ENCODE results near the gene DDX59. TPM values are rescaled to one million over a fixed set of nuclear protein-coding genes. Genes with fewer than 3 reads are reported as not detected.

DDX59 gene
- total and polyA plus RNA-seq, 2 donors from 2014 or later = 18.2 to 20.8 TPM

DNA sequence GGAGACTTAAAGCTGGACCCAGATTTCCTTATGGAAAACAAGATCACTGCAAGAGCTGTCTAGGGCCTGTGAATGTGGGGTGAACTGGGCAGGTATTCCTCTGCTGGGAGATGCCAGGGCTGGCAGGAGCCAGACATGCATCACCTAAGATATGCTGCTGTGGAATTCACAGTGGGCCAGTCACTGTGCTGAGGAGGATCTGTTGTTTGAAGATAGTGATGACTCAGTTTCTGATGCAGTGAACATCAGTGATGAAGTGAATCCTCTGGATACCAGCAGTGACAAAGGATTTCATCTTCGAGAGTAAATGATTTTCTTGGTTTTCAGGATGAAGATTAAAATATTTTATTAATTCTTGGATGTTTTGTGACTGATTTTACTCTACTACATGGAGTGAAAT lies 39.1 kb upstream of the DDX59 start:
- intact Hi-C loops (cut with DNase I) = no loop called here
- H3K4me1 ChIP-seq (ENCODE audit: control insufficient read depth in 2 of 3, insufficient read depth in 2 of 3, low read depth in 1 of 3, low read length in 3 of 3) = no peaks in the 10 kb centered on the region
- TF ChIP-seq, protein P1, sequence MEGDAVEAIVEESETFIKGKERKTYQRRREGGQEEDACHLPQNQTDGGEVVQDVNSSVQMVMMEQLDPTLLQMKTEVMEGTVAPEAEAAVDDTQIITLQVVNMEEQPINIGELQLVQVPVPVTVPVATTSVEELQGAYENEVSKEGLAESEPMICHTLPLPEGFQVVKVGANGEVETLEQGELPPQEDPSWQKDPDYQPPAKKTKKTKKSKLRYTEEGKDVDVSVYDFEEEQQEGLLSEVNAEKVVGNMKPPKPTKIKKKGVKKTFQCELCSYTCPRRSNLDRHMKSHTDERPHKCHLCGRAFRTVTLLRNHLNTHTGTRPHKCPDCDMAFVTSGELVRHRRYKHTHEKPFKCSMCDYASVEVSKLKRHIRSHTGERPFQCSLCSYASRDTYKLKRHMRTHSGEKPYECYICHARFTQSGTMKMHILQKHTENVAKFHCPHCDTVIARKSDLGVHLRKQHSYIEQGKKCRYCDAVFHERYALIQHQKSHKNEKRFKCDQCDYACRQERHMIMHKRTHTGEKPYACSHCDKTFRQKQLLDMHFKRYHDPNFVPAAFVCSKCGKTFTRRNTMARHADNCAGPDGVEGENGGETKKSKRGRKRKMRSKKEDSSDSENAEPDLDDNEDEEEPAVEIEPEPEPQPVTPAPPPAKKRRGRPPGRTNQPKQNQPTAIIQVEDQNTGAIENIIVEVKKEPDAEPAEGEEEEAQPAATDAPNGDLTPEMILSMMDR (IDR thresholded peaks at IDR 0.05; ENCODE audit: borderline replicate concordance, extremely low read depth, insufficient read depth) = no peak
- no peaks in the 10 kb centered on the region for H3K36me3 ChIP-seq (ENCODE audit: control insufficient read depth in 2 of 3, insufficient read depth in 3 of 3, low read length in 3 of 3)
- DNase-seq (no peak), FAIRE-seq (no peak)
- no peaks in the 10 kb centered on the region for H3K27me3 ChIP-seq (ENCODE audit: control insufficient read depth, insufficient read depth, low read length)
- H3K4me3 ChIP-seq (ENCODE audit: low read length in 3 of 3) = no peak overlapping the region
- no peak overlapping the region for H3K9ac ChIP-seq (ENCODE audit: low read length in 3 of 3)
- no peak overlapping the region for H3K27ac ChIP-seq (ENCODE audit: low read depth in 2 of 2, low read length in 2 of 2)
- no peaks in the 10 kb centered on the region for H3K9me3 ChIP-seq (ENCODE audit: control insufficient read depth in 2 of 3, insufficient read depth in 1 of 3, low read length in 3 of 3)

- no peak for FAIRE-seq
Measured at GRCh38 chr1:200708161-200708560, 38.5 kb upstream of the DDX59 start.

DNA sequence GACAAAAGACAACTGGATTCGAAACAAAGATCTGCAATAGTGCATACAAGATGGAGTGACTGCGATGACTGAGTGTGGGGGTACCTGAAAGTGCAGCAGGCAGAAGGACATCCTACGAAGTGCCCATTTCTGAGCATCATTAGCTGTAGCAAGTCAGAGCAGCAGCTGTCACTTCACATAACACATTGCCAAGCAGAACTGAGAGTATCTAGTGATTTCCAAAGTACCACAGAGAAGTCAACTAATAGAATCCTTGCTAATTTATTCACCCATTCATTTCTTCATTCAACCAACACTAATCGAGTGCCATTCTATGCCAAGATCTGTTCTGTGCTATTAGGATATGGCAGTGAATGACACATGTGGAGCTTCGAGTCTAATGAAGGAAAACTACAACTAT lies 37.4 kb upstream of the DDX59 start:
- no peak overlapping the region for H3K27ac ChIP-seq (ENCODE audit: low read depth in 2 of 2, low read length in 2 of 2)
- no peaks in the 10 kb centered on the region for H3K27me3 ChIP-seq (ENCODE audit: control insufficient read depth, insufficient read depth, low read length)
- no peak for DNase-seq
- FAIRE-seq = no peak
- no peaks in the 10 kb centered on the region for H3K9me3 ChIP-seq (ENCODE audit: control insufficient read depth in 2 of 3, insufficient read depth in 1 of 3, low read length in 3 of 3)
- H3K4me1 ChIP-seq (ENCODE audit: control insufficient read depth in 2 of 3, insufficient read depth in 2 of 3, low read depth in 1 of 3, low read length in 3 of 3) = no peaks in the 10 kb centered on the region
- H3K36me3 ChIP-seq (ENCODE audit: control insufficient read depth in 2 of 3, insufficient read depth in 3 of 3, low read length in 3 of 3) = no peaks in the 10 kb centered on the region
- intact Hi-C loops (cut with DNase I) = no loop called here
- H3K9ac ChIP-seq (ENCODE audit: low read length in 3 of 3) = no peak overlapping the region
- no peak overlapping the region for H3K4me3 ChIP-seq (ENCODE audit: low read length in 3 of 3)
- TF ChIP-seq, protein P1 (IDR thresholded peaks at IDR 0.05; ENCODE audit: borderline replicate concordance, extremely low read depth, insufficient read depth) = no peak

More at GRCh38 chr1:200708161-200708560, 38.5 kb upstream of the DDX59 start:
- H3K9ac ChIP-seq (ENCODE audit: low read length in 3 of 3) = no peak overlapping the region
- no peak overlapping the region for H3K4me3 ChIP-seq (ENCODE audit: low read length in 3 of 3)
- intact Hi-C loops (cut with DNase I) = no loop called here
- no peaks in the 10 kb centered on the region for H3K36me3 ChIP-seq (ENCODE audit: control insufficient read depth in 2 of 3, insufficient read depth in 3 of 3, low read length in 3 of 3)
- no peaks in the 10 kb centered on the region for H3K9me3 ChIP-seq (ENCODE audit: control insufficient read depth in 2 of 3, insufficient read depth in 1 of 3, low read length in 3 of 3)
- no peaks in the 10 kb centered on the region for H3K4me1 ChIP-seq (ENCODE audit: control insufficient read depth in 2 of 3, insufficient read depth in 2 of 3, low read depth in 1 of 3, low read length in 3 of 3)
- DNase-seq = no peak
- TF ChIP-seq, protein P1 (IDR thresholded peaks at IDR 0.05; ENCODE audit: borderline replicate concordance, extremely low read depth, insufficient read depth) = no peak
- no peak overlapping the region for H3K27ac ChIP-seq (ENCODE audit: low read depth in 2 of 2, low read length in 2 of 2)
- no peaks in the 10 kb centered on the region for H3K27me3 ChIP-seq (ENCODE audit: control insufficient read depth, insufficient read depth, low read length)
